GM18858 (cell line): ENCODE data around the gene B4GALT3.

ENCODE experiments used
- ATAC-seq: cut with Tn5 transposase; IDR thresholded peaks from one replicate; pipeline ENCODE4 v1.9.1; 2021; ENCODE audit not compliant: unreplicated experiment

The B4GALT3 gene

GRCh38 chr1:161131523-161132409, 45.5 kb downstream of the B4GALT3 start:
- ATAC-seq = no peak

DNA sequence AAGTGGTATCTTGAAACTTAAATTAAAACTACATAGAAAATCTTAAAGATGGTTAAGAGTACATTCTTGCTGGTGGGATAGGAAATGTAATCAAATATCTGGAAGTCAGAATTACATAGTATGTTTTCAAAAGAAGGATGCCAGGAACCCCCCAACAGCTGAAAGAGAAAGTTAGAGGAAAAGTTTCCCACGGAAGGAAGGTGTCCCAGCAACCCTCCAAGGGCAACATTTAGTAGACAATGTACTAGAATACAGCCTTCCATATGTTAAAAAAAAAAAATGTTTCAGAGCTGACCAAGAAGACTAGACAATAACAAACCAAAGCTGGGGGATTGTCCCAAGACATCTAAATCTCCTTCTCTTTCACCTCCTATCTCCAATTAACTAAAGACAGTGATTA, 47.0 kb downstream of the B4GALT3 start:
- ATAC-seq = no peak

DNA sequence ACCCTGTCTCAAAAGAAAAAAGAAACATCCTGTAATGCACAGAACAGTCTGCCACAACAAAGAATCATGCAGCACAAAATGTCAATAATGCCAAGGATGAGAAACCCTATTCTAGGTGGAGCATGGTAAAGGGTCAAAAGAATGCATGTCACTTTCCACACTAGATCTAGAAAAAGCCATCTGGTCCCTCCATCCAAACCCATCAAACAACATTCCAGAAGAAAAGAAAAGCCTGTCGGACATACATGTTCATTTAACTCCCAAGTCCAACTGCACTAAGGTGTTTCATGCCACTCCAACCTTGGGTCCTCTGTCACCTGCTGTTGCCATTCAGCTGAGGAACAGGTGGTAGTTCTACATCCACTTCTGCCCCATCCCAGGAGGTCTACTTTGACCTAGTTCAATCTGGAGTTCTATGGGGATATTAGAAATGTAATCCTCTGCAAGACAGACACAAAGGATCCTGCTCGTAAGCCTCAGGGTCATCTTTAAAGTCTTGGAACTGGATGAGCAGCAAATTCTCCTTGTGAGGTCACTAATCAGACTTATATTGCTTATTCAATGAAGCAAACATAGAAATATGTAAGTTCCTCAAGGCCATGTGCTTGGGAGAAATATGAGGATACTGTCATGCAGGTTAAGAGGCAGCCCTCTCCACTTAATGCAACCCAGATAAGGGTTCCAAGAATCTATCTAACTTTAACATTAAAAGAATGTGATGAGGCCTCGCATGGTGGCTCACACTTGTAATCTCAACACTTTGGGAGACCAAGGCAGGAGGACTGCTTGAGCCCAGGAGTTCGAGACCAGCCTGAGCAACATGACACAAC, 48.5 kb downstream of the B4GALT3 start:
- no peak for ATAC-seq

- ATAC-seq = no peak
Observed at GRCh38 chr1:161127649-161128048, 49.7 kb downstream of the B4GALT3 start.

DNA sequence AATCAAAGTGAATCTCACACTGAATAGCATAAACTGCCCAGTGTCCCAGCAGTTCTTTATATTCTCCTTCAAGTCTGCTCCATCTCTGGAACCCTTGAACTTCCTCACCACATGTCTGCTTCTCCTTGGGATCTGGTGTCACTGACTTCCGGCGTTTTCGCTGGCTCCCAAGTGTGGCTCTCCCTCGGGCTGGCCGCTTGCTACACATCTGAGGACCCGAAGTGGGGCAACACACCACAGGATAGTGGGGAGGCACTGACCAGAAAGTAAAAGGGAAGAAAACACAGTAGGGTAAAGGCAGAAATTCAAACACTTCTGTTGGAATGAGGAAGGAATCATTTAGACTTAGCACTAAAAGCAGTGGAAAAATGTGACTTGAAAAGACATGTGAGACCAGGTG, 54.3 kb downstream of the B4GALT3 start:
- no peak for ATAC-seq

GRCh38 chr1:161121834-161122233, 55.5 kb downstream of the B4GALT3 start:
- ATAC-seq = no peak
